Epithelial cell of esophagus (primary cell): ENCODE data around the gene MTCH1.
A peak's percentile ranks its signal among the peaks of the same experiment; 100 is the strongest.

Experiments
- DNase-seq: peaks from one replicate; pipeline ENCODE4 v3.0.0; 2010; ENCODE audit warnings: low read depth
- H3K4me3 ChIP-seq: 2 replicates; pipeline ENCODE4 v1.5.1; 2011; ENCODE audit warnings: mild to moderate bottlenecking, low read length, control low read depth
- CTCF ChIP-seq: IDR thresholded peaks from 2 replicates; pipeline ENCODE4 v1.5.1; 2011; ENCODE audit warnings: low read depth, mild to moderate bottlenecking, low read length, control low read depth, inconsistent platforms; ENCODE audit not compliant: insufficient read depth; ENCODE audit errors: missing control alignments

Gene MTCH1

DNA sequence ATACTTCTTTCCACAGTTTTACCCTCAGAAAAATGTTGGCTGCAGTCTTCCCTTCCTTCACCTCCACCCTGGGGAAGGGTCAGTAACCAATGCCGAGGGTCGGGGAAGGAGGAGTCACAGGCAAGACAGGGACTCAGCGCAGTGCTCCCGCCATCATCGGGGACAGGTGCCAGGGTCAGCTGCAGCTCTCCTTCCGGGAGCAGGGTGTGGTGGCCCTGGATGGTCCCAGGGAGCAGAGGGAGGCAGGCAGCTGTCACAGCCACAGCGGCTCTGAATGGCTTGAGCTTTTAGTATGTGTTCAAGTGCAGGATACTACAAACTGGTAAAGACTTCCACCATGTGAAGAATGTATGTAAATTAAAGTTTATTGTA, 57.5 kb downstream of the MTCH1 start:
- no peak for DNase-seq
- no peak for TF ChIP-seq CTCF
- no peak overlapping the region for H3K4me3 ChIP-seq

DNA sequence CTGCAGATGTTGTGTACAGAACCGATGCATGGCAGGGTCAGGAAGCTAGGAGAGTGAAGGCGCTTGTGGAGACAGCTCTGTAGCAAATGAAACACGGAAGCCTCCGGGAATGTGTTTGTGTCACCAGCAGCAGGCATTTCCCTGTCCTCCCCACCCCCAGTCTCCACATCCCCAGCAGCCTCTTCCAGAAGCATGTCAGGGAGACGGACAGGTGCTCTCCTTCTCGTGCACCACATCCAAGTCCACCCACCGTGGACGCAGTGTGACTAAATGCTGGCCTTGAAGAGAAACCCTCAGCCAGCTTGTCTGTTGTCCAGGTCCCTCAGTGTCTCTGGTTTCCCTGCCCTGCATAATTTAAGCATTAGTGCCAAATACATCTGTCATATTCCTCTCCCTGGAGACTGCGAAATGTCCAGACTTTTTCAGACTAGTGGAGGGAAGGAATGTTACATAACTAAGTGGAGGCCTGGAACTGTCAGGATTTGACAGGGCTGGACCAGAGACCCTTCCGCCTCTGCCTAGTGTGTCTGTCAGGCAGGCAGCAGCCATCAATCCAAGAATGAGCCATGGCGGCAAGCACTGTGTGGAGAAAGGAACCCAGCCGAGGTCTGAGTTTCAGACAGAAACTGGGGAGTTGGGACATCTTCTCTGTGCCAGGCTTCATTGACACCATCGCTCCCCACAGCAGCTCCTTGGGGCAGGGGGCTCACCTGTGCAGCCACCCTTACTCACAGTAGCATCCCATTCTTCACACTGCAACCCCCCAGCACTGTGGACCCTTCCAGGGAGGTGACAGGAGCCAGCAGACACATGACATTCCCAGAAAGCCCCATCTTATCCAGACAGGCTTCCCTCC, 58.1 kb downstream of the MTCH1 start:
- no peak overlapping the region for H3K4me3 ChIP-seq
- no peak for DNase-seq
- no peak for TF ChIP-seq CTCF

- no peak for TF ChIP-seq CTCF
- H3K4me3 ChIP-seq = no peak overlapping the region
- no peak for DNase-seq
Measured at GRCh38 chr6:36926708-36927513, 59.1 kb downstream of the MTCH1 start.

GRCh38 chr6:36925809-36926208, 60.2 kb downstream of the MTCH1 start:
- no peak for TF ChIP-seq CTCF
- H3K4me3 ChIP-seq = no peak overlapping the region
- DNase-seq = no peak

DNA sequence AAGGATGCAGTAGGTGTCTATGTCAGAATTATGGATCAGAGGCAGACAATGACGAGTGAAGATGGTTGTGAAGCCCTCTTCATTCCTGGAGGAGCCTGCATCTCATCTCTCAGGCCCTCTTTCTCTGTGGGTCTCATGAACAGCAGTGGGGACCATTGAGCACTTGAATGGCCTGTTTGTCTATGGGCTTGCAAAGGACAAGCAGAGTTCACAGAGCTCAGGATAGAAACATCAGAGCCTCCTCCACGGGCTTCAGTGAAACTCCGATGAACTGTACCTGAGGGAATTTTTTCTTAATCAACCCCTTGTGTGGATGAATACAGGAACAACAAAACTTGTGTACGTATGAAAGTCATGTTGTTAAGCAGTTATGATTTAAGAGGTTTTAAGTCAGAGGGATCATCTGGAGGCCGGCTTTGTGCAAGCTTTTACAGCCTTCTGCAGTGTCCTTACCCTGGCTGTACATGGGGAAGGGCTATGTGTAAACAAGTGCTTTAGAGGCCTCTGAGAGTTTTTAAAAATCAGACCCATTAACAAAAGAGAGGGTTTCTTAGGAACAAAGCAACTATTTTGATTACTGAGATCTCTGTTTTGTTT, 61.1 kb downstream of the MTCH1 start:
- no peak for DNase-seq
- no peak overlapping the region for H3K4me3 ChIP-seq
- no peak for TF ChIP-seq CTCF

GRCh38 chr6:36924131-36924530, 61.9 kb downstream of the MTCH1 start:
- DNase-seq = peak; percentile 21
- no peak for TF ChIP-seq CTCF
- no peak overlapping the region for H3K4me3 ChIP-seq
